Mesodermal cell (in vitro differentiated cells): ENCODE results near the gene NHS.
"Not testable (repeated sequence)": the region's sequence is repeated elsewhere in the genome, so short reads cannot be mapped to it uniquely, and the experiment has no call there.

Experiments used
- H3K27ac ChIP-seq: 2 replicates; pipeline ENCODE4 v1.7.0; 2013; ENCODE audit warnings: mild to moderate bottlenecking, low read depth, low read length, moderate library complexity; ENCODE audit not compliant: severe bottlenecking
- H3K36me3 ChIP-seq: 2 replicates; pipeline ENCODE4 v1.7.1; 2013; ENCODE audit warnings: mild to moderate bottlenecking, low read length, moderate library complexity; ENCODE audit not compliant: control insufficient read depth, insufficient read depth
- H3K4me1 ChIP-seq: one replicate; pipeline ENCODE4 v1.7.1; 2013; ENCODE audit warnings: mild to moderate bottlenecking, low read length; ENCODE audit not compliant: insufficient read depth, control insufficient read depth, poor library complexity, severe bottlenecking
- H3K4me3 ChIP-seq: 2 replicates; pipeline ENCODE4 v1.7.0; 2013; ENCODE audit warnings: low read length, control low read depth, mild to moderate bottlenecking; ENCODE audit not compliant: insufficient read depth, poor library complexity, severe bottlenecking; ENCODE audit errors: extremely low read depth
- H3K9me3 ChIP-seq: 2 replicates; pipeline ENCODE4 v1.7.1; 2013; ENCODE audit warnings: mild to moderate bottlenecking, low read length, moderate library complexity; ENCODE audit not compliant: control insufficient read depth
- WGBS, 2 experiments: methylation state at CpG; one replicate each; pipeline ENCODE4 v1.1.5; 2013; ENCODE audit warnings: missing lambda C conversion rate in 2 of 2; ENCODE audit not compliant: insufficient coverage in 2 of 2; 5-methylcytosine and 5-hydroxymethylcytosine counted together

NHS gene

DNA sequence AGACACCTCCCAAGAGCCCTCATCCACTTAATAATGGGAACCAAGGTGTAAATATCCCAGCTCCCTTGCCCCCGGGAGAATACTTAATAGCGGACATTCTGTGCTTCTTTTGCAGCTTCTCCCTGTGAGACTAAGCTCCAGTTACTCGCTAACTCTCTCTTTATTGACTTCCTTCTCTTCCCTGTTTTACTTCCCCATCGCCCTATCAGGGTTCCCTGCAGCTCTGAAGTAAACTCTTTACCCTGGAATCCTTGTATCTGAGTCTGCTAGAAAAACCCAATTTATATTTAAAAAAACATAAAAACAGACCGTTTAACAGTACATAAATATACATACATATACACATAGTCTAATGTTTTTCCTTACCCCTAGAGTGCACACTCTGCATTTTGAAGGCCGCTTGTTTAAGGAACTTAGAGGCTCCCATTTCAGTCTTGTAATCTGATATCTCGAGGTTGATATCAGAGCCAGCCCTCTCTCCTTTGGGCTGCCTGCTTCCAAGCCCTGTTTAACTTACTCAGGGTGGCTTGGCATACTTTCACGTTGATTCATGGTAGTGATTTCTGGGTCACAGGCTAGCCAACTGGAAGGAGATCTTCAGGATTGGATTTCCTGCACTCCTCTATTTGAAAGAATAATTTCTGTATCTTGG lies 184.9 kb downstream of the NHS start:
- Histone ChIP-seq H3K36me3 (no peaks in the 10 kb centered on the region), H3K9me3 (no peaks in the 10 kb centered on the region), H3K4me1 (peaks cover 13% of the 10 kb centered on the region), H3K27ac (peak overlapping the region; percentile 53), H3K4me3 (no peak overlapping the region)
- WGBS, 2 experiments, result 7 to 67% methylated on average over 1 to 3 of the region's 8 CpGs

- no CpG with 5 or more reads among the region's 2 CpGs for WGBS, 2 experiments
- no peaks in the 10 kb centered on the region for H3K9me3 ChIP-seq
Measured at GRCh38 chrX:17560385-17560784, 185.4 kb downstream of the NHS start.

DNA sequence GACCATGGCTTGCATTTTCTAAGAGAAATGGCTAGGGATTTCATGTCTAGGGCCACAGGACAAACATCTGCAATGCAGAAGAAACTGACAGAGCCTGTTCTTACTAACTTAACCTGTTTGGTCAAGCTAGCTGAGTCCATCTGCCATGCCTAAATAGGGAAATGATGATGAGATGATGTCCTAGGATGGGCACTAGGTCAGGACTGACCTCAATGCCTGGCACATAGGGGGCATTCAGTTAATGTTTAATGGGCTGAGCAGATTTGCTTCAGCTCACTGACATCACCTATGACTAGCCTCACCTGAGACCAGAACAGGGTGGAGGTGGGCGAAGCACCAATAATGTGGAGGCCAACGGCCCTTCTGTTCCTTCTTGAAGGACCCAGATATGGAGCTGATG lies 188.1 kb downstream of the NHS start:
- Histone ChIP-seq H3K4me1 (peaks cover 18% of the 10 kb centered on the region), H3K9me3 (no peaks in the 10 kb centered on the region), H3K4me3 (no peak overlapping the region), H3K36me3 (no peaks in the 10 kb centered on the region), H3K27ac (no peak overlapping the region)
- WGBS, 2 experiments, result 80% methylated on average over 1 of the region's 2 CpGs; no CpG with 5 or more reads in 1 of the 2 experiments

More at GRCh38 chrX:17560385-17560784, 185.4 kb downstream of the NHS start:
- H3K27ac ChIP-seq, result peak overlapping the region; percentile 45
- no peak overlapping the region for H3K4me3 ChIP-seq
- no peaks in the 10 kb centered on the region for H3K36me3 ChIP-seq
- H3K4me1 ChIP-seq, result peaks cover 13% of the 10 kb centered on the region

GRCh38 chrX:17563515-17563914 lies 188.5 kb downstream of the NHS start:
- H3K27ac ChIP-seq, result no peak overlapping the region
- no peak overlapping the region for H3K4me3 ChIP-seq
- H3K36me3 ChIP-seq, result no peaks in the 10 kb centered on the region
- WGBS, 2 experiments, result 100% methylated on average over 2 of the region's 4 CpGs; no CpG with 5 or more reads in 1 of the 2 experiments
- no peaks in the 10 kb centered on the region for H3K9me3 ChIP-seq
- H3K4me1 ChIP-seq, result peaks cover 18% of the 10 kb centered on the region

- Histone ChIP-seq H3K4me3 (no peak overlapping the region), H3K9me3 (no peaks in the 10 kb centered on the region)
- 100% methylated on average over 1 of the region's 7 CpGs; no CpG with 5 or more reads in 1 of the 2 experiments for WGBS, 2 experiments
Measured at GRCh38 chrX:17564689-17565409, 189.8 kb downstream of the NHS start.

GRCh38 chrX:17566740-17567139 lies 191.7 kb downstream of the NHS start:
- Histone ChIP-seq H3K4me1 (peaks cover 5% of the 10 kb centered on the region), H3K27ac (no peak overlapping the region), H3K9me3 (no peaks in the 10 kb centered on the region), H3K4me3 (no peak overlapping the region), H3K36me3 (no peaks in the 10 kb centered on the region)
- WGBS, 2 experiments, result 83% methylated on average over 1 of the region's 4 CpGs; no CpG with 5 or more reads in 1 of the 2 experiments

More at GRCh38 chrX:17564689-17565409, 189.8 kb downstream of the NHS start:
- Histone ChIP-seq H3K4me1 (peaks cover 13% of the 10 kb centered on the region), H3K36me3 (no peaks in the 10 kb centered on the region), H3K27ac (no peak overlapping the region)

DNA sequence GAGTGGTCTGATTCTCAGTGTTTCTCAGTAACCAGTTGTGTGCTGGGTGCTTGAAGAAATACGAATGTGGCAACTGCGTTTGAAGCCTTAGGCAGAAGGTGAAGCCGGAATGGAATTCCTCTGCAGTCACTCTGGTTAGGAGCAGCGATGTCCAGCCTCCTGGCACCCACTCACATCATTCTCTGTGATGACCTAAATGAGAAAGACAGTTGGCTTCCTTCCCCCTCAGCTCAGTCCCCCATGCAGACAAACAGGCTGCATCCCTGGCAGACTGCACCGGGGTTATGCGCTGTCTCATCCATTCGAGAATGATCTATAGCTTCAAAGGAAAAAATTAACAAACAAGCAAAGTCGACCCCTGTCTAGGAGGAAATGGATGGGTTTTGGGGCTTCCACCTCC lies 192.2 kb downstream of the NHS start:
- no peaks in the 10 kb centered on the region for H3K36me3 ChIP-seq
- no peaks in the 10 kb centered on the region for H3K9me3 ChIP-seq
- 75% methylated on average over 2 of the region's 8 CpGs; no CpG with 5 or more reads in 1 of the 2 experiments for WGBS, 2 experiments
- H3K27ac ChIP-seq, result no peak overlapping the region
- H3K4me1 ChIP-seq, result peaks cover 5% of the 10 kb centered on the region
- no peak overlapping the region for H3K4me3 ChIP-seq

GRCh38 chrX:17567821-17568220 lies 192.8 kb downstream of the NHS start:
- Histone ChIP-seq H3K4me1 (peaks cover 5% of the 10 kb centered on the region), H3K9me3 (no peaks in the 10 kb centered on the region), H3K4me3 (no peak overlapping the region), H3K27ac (no peak overlapping the region), H3K36me3 (no peaks in the 10 kb centered on the region)
- 71% methylated on average over 1 of the region's 2 CpGs; no CpG with 5 or more reads in 1 of the 2 experiments for WGBS, 2 experiments

- not testable (repeated sequence) for H3K4me1 ChIP-seq, H3K4me3 ChIP-seq, H3K9me3 ChIP-seq, H3K27ac ChIP-seq, H3K36me3 ChIP-seq
- WGBS, 2 experiments, result no CpG with 5 or more reads among the region's 3 CpGs
Measured at GRCh38 chrX:17568804-17569203, 193.8 kb downstream of the NHS start.

GRCh38 chrX:17579026-17579425 lies 204.0 kb downstream of the NHS start:
- no peaks in the 10 kb centered on the region for H3K36me3 ChIP-seq
- no peaks in the 10 kb centered on the region for H3K9me3 ChIP-seq
- 100% methylated on average over 1 of the region's 5 CpGs; no CpG with 5 or more reads in 1 of the 2 experiments for WGBS, 2 experiments
- no peak overlapping the region for H3K27ac ChIP-seq
- H3K4me3 ChIP-seq, result no peak overlapping the region
- H3K4me1 ChIP-seq, result peaks cover 11% of the 10 kb centered on the region
